NCI-H226 (cell line): ENCODE data around the gene ZBTB5.
A peak's percentile ranks its signal among the peaks of the same experiment; 100 is the strongest.
"Not testable (repeated sequence)": the region's sequence is repeated elsewhere in the genome, so short reads cannot be mapped to it uniquely, and the experiment has no call there.

Experiments
- DNase-seq: peaks from one replicate; pipeline ENCODE4 v3.0.0-alpha.2; 2015

ZBTB5 gene

DNA sequence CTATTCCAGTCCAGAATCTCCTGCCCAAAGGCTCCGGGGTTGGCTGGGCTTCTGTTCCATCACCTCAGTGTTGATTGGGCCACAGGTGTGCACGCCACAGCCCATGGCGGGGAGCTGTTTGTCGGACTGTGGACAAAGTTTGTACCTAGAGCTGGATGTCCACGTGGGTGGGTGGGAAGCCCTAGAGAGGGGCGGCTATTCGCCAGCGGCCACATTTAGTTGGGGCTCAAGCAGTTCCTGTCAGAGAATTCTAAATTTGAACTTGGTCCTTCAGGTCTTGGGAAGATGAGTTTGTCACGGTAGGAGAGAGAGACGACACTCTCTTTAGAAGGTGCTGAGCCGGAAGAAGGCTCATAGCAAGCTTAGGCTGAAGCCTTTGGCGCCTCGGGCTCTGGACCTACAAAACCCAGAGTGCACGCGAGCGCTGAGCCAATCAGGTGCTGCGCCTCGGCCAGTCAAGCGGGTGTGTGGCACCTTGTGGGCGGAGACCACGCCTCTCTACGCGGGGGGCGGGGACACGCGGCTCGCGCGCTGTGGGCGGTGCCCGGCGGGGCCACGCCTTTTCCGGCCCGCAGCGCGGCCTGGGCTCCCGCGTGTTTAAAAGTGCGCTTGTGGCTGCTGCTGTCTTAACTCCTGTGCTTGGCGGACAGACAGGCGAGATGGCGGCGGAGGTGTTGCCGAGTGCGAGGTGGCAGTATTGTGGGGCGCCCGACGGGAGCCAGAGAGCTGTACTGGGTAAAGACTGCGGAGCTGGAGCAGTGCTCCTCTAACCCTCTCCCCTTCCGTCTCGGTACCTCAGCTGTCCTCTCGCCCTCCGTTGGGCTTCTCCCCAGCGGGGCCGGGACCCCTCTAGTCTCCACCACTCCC, 20.4 kb upstream of the ZBTB5 start, which contains the start of gene POLR1E:
TSS of gene POLR1E (plus strand) at position 560 of the 867 bp plus-strand sequence. CDS start at position 660, 100 bp downstream.
- peak; percentile 86 for DNase-seq

DNA sequence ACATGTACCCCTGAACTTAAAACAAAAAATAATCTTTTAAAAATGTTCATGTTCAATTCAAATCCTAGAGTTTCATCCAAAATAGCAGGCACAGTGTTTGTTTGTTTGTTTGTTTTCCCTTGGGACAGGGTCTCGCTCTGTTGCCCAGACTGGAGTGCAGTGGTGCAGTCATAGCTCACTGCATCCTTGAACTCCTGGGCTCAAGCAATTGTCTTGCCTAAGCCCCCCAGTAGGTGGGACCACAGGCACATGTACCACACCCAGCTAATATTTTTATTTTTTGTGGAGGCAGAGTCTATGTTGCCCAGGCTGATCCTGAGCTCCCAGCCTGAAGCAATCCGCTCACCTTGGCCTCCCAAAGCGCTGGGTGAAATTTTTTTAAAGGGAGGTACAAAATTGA, 15.5 kb upstream of the ZBTB5 start:
- no peak for DNase-seq

DNA sequence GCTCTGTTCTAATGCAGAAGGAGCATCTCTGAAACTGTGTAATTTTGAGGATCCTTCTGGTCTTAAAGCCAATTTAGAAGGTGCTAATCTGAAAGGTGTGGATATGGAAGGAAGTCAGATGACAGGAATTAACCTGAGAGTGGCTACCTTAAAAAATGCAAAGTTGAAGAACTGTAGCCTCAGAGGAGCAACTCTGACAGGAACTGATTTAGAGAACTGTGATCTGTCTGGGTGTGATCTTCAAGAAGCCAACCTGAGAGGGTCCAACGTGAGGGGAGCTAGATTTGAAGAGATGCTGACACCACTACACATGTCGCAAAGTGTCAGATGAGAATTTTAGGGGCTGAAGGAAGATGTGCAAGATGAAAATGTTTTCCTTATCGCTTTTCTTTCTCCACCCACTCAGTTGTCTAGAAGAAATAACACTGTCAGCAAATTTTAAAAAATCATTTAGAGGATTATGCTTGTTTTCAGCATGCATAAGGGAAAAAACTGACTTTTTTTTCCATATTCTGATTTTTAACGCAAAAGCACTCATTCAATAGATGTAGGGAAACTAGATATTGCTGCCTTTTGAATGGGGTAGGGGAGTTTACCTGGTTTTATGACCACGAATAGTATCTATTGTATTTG, 12.9 kb upstream of the ZBTB5 start:
- not testable (repeated sequence) for DNase-seq

DNA sequence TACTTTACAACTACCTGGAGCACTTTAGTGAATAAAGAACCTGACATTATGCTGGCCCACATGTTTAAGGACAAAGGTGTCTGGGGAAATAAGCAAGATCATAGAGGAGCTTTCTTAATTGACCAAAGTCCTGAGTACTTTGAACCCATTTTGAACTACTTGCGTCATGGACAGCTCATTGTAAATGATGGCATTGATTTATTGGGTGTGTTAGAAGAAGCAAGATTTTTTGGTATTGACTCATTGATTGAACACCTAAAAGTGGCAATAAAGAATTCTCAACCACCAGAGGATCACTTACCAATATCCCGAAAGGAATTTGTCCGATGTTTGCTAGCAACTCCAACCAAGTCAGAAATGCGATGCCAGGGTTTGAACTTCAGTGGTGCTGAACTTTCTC, 12.2 kb upstream of the ZBTB5 start:
- DNase-seq = not testable (repeated sequence)

DNA sequence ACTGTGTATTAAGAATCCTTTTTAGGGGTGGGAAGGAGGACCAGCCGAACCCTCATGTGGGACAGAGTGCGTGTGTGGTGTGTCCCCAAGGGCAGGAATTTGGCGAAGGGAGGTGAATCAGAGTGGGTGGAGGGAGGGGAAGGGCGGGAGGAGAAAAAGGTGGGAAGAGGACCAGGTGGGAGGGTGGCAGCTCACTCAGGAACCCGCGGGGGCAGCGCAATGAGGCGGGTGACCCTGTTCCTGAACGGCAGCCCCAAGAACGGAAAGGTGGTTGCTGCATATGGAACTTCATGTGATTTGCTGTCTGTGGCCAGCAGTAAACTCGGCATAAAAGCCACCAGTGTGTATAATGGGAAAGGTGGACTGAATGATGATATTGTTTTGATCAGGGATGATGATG, 11.7 kb upstream of the ZBTB5 start:
- DNase-seq = no peak

DNA sequence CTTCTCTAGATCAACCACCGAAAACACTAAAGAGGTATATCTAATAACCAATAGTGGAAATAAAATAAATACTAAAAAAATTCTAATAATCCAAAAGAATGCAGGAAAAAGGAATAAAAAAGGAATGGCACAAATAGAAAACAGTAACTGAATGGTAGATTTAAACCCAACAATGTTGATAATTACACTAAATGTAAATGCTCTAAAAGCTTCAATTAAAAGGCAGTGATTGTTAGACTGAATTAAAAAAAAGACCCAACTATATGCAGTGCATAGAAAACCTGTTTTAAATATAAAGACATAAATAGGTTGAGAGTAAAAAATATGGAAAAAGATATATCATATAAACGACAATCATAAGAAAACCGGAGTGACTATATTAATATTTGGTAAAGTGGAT, 9.2 kb upstream of the ZBTB5 start:
- DNase-seq = no peak

DNA sequence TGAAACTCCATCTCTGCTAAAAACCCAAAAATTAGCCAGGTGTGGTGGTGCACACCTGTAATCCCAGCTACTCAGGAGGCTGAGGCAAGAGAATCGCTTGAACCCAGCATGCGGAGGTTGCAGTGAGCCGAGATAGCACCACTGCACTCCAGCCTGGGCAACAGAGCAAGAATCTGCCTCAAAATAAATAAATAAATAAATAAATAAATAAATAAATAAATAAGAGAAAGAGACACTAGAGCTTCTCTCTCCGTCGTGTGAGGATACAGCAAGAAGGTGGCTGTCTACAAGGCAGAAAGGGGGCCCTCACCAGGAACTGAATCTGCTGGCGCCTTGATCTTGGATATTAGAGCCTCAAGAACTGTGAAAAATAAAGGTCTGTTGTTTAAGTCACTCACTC, 8.7 kb upstream of the ZBTB5 start:
- not testable (repeated sequence) for DNase-seq

DNA sequence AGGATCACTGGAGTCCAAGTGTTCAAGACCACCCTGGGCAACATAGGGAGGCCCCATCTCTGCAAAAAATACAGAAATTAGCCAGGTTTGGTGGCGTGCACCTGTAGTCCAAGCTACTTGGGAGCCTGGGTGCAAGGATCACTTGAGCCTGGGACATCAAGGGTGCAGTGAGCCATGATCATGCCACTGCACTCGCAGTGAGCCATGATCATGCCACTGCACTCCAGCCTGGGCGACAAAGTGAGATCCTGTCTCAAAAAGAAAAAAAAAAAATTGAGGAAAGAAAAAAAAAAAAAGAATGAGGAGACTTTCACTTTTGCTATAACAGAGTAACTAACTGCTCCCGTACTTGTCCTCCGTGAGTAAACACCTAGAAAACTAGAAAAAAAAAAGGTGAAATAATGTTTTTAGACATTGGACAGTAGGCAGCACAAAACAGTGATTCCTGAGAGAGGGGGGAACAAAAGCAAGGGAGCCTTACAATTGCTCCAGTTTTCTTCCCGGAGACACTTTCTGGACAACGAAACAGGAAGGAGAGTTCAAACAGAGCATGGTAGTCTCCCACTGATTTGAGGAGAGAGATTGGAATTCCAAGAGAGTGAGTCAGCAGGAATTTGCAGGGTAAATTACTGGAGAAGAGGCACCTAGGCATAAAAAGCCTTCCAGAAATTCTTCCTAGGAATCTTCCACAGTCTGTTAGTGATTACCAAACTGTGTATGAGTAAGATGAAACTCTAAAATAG, 6.9 kb upstream of the ZBTB5 start:
- peak; percentile 90 for DNase-seq

DNA sequence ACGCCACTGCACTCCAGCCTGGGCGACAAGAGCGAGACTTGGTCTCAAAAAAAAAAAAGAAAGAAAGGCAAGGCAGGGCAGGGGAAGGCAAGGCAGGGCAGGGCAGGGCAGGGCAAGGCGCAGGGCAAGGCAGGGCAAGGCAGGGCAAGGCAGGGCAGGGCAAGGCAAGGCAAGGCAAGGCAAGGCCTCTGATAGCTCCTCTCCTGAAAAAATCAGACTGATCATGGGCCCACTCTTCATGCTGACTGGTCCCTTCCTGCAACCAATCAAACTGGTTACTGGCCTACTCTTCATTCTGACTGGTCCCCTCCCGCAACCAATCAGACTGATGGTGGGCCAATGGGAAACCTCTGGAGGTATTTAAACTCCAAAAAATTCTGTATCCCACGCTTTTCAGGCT, 3.4 kb upstream of the ZBTB5 start:
- no peak for DNase-seq

DNA sequence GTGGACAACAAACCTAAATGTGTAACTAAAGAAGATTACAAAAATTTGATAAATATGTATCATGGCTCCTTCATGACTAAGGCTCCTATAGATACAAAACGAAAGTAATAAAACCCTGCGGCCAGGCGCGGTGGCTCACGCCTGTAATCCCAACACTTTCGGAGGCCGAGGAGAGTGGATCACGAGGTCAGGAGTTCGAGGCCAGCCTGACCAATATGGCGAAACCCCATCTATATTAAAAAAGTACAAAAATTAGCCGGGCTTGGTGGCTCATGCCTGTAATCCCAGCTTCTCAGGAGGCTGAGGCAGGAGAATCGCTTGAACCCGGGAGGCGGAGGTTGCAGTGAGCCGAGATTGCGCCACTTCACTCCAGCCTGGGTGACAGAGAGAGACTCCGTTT, 2.3 kb upstream of the ZBTB5 start:
- not testable (repeated sequence) for DNase-seq

DNA sequence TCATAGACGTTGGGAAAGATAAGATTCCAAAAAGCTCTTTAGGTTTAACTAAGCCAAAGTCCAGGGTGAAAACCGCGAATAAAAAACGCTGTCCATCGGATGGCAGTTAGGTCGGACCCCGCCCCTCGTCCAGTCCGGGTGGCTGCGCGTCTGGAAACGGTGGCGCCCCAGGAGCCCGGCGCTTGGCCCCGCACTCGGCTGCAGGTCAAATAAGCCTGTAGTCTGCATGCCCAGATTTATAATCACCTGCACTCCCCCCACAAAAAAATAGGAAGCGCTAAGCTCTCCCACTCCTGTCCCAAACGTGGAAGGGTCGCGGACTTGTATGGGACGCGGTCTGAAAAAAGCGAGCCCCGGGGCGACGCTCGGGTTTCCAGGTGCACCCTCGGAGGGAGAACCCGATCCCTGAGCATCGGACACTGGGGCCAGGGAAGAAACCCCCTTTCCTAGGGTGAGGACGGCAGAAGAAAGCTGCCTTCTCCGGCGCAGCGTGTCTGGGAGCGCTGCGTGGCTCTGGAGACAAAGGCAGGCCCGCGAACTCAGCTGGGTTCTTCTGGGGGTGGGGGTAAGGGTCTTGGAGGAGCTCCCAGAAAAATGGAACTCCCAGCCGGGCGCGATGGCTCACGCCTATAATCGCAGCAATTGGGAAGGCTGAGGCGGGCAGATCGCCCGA, 923 bp upstream of the ZBTB5 start:
- no peak for DNase-seq

DNA sequence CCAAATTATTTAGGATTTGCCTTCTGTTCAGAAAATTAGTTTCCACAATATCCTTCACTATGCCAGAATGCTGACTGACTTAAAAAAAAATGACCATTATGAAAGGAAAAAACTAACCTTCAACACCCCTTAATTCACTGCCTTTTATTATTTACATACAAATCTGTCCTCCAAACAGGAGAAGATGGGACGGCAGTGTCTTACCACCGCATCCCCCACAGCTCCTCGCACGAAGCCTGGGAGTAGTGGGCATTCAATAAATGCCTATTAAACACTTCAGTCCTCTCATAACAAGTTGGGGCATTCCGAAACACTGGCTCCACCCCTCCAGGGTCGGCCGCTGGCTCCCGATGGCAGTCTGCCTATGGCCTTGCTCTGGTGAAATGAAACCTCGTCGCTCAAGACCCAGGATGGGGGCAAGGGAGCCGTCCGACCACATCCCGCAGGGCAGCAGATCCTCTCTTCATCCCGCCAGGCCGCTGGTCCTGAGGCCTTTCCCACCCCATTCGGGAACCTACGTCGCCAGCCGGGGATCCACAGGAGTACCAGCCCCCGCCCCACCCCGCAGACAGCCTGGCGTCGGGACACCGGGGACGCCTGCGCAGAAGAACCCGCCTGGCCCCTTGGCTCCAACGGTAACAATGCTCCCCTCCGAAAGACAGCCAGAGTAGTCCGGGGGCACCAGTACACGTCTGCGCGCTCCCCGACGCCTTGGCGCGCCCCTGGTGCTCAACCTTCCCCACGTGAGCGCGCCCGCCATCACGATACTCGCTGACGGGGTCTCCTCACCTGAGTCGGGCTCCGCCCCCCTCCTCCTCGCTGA, 613 bp downstream of the ZBTB5 start:
- peak; percentile 83 for DNase-seq

DNA sequence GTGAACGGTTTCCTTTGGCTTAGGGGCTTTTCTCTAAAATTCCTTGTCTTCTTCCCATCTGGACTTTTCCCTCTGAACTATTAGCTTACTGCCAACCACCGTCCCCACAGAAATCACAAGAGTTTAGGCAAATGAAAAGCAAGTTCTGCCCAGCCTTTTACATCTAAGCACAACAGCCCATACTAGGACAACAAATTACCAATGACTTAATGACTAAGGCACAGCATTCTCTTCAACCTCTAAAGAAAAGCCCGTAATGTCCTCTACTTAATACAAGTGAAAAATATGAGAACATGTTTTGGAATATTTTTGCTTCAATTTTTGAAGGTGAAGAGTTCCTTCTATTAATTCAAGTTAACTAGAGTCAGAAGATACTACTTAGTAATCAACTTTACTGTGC, 1.2 kb downstream of the ZBTB5 start:
- DNase-seq = no peak

DNA sequence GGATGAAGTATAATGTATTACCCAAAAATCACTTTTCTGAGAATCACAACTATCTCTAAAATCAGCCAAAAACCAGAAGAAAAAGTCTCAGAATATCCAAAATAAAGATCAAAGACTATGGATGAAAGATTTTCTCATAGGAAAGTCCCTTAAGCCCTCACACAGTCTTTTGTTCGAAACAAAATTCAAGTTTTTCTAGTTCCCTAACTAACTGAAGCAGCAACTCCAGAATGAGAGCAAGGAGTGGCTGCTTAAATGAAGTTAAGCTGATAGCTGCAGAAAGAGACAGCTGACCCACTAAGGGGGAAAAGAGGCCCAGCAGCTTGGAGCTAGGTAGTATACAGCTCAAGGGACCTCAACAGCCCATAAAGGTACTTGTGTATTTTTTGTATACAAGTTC, 8.4 kb downstream of the ZBTB5 start:
- no peak for DNase-seq

DNA sequence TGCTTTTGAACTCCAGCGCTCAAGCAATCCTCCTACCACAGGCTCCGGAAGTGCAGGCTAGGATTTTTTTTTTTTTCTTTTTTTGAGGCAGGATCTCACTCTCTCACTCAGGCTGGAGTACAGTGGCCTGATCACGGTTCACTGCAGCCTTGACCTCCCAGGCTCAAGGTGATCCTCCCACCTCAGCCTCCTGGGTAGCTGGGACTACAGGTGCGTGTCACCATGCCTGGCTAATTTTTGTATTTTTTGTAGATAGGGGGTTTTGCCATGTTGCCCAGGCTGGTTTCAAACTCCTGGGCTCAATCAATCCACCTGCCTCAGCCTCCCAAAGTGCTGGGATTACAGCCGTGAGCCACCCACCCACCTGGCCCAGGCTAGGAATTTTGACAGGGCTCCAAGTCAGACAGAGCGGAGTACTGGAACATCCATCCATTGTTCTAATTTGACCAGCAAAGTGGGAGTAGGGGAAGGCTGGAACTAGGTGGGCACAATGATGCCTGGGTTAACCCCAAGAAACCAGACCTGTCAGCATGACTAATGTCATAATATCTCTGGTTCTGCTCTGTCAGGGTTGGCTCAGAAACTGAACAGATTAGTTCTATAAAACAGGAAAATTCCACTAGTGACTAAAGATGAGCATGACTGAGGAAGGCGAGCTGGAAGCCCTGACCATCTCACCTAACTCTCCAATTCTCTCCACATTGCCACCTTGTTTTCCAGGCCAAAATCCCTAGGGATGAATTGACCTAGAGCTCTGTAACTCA, 9.2 kb downstream of the ZBTB5 start:
- DNase-seq = no peak

DNA sequence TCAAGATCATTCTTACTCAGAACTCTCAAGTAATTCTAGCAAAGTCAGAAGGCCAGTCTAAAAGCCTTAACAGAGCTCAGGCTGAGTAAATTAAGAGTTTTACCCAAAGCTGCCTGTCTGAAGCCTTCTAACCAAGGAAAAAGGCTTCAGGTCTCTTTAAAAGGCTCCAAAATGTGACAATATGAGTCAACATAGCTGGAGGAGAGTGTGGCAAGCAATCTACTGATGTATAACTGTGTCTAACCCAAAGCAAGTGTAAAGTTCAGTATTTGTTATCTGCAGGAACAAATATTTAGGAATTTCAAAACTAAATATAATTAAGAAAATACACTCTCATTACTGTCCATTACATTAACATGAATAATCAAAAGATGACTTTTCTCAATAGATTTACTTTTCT, 11.0 kb downstream of the ZBTB5 start:
- DNase-seq = no peak

DNA sequence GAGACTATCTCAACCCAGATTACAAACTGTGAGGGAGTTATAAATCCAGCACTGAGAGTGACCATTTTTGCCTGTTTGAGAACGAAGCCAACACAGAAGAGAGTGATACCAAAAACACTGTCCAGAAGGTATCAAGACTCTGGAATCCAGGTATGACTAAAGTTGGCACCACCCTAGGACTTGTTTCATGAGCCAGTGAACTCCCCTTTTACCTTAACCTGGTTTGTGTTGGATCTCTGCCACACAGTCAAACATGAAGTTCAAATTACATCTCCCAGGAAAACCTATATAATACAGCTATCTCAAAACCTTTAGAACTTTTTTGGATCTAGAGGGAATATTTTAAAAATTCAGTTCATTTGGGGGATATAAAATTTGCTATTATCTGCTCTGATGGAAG, 11.4 kb downstream of the ZBTB5 start:
- no peak for DNase-seq

DNA sequence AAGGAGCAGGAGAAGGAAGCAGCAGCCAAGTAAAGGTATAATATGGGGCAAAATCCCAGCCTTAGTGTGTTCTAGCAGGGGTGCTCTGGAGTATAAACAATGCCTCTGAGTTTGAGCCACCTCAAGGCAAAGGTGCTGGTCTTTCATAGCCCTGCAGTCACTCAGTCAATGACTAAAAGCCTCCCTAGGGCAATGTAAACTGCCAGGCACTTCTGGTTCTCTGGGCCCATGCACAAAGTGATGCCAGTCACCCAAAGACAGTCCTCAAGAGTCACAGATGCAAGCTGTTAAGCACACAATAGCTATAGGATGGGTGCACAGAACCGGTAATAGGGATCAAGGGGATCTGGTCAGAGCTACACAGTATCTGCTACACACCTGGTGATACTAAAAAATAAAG, 12.6 kb downstream of the ZBTB5 start:
- no peak for DNase-seq

DNA sequence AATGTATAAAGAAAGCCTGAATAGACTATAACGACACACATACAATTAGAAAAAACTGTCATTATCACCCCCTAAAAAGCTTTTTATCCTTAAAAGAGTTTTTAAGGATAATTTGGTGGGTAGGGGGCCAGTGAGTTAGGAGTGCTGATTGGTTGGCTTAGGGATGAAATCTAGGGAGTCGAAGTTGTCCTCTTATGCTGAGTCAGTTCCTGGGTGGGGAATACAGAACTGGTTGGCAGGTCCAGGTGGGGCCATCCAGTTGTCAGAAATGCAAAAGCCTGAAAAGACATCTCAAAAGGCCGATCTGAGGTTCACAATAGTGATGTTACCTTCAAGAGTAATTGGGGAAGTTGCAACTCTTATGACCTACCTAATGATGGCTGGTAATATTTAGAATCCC, 13.6 kb downstream of the ZBTB5 start:
- no peak for DNase-seq

DNA sequence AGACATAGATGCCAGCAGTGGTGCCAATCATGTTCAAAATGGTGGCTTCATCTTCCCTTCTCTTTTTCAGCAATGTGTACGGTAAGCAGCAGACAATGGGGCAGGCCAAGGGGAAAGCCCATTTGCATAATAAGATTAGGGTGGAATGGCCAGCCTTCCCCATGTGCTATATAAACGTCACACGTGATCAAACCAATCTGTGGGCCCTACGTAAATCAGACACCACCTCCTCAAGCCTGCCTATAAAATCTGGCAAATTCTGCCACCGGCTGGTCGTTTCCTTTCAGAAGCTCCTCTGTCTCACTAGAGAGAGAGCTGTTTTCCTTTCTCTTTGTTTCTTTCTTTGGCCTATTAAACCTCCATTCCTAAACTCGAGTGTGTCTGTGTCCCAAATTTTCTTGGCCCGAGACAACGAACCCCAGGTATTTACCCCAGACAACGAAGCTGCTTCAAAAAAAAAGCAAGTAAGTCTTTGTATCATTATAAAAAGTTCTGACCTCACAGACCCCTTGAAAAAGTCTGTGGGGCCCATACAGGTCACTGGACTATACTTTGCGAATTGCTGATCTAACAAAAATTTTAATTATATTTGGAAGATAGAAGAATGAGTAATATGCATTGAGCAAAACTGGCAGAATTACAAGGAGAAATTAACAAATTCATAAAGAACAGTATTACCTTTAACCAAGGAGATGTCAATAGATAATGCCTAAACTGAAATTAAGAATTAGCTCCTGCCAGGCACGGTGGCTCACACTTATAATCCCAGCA, 15.2 kb downstream of the ZBTB5 start:
- DNase-seq = no peak

DNA sequence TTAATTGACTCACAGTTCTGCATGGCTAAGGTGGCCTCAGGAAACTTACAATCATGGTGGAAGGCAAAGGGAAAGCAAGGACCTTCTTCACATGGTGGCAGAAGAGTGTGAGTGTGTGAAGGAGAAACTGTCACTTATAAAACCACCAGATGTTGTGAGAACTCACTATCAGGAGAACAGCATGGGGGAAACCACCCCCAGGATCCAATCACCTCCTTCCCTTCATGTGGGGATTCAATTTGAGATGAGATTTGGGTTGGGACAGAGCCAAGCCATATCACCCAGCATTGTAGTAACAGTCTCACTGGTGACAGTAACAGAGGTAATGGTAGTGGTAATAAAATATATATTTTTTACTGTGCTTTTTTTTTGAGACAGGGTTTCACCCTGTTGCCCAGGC, 18.1 kb downstream of the ZBTB5 start:
- DNase-seq = no peak
